Measurements from ENCODE around the gene SDSL.

DNA sequence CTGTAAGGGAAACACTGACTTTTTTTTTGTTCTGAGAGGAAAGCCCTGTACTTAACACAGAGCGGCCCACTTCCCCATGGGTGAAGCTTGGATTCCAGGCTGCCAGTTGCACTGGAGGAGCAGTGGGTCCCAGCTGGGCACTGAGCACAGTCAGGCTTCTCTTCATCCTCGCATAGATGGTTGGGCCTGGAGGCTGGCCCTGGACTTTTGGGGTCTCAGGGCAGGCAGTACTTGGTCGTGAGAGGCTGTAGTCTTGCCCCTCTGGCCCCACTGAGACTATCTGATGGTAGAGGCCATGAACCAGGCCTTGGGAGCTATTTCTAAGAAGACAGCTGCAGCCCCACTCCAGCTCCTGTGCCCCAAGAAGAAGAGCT lies 55.6 kb downstream of the SDSL start:
- no peak for TF ChIP-seq CTCF (conservative IDR thresholded peaks at IDR 0.05; ENCODE audit: low read length)
- no peak for TF ChIP-seq EZH2phosphoT487 (IDR thresholded peaks at IDR 0.05; ENCODE audit: borderline replicate concordance, low read depth, low read length)
